Measurements from ENCODE around the gene PEAK1. TPM values are rescaled to one million over a fixed set of nuclear protein-coding genes. Genes with fewer than 3 reads are reported as not detected.

Gene PEAK1
- total and polyA plus RNA-seq, 9 of the 15 experiments (the other 6 are each of a cell fraction or from before 2014, with no cell fraction given) = 0.99 to 22.4 (median 10.8) TPM

GRCh38 chr15:77251662-77252061 lies 168.2 kb downstream of the PEAK1 start (continued):
- TF ChIP-seq ZBTB40 (IDR thresholded peaks at IDR 0.05) (no peak), ZBTB40 (CRISPR knock-in tag; IDR thresholded peaks at IDR 0.05) (no peak), AFF1 (IDR thresholded peaks at IDR 0.05; ENCODE audit: low read depth in 1 of 2, partially characterized antibody in 2 of 2) (no peak), ZNF224 (CRISPR knock-in tag; IDR thresholded peaks at IDR 0.05) (no peak), ZNF41 (CRISPR knock-in tag; conservative IDR thresholded peaks at IDR 0.05) (no peak), ZNF445 (CRISPR knock-in tag; IDR thresholded peaks at IDR 0.05; ENCODE audit: low read depth) (no peak), ZNF57 (CRISPR knock-in tag; IDR thresholded peaks at IDR 0.05) (no peak), BMI1 (IDR thresholded peaks at IDR 0.05; ENCODE audit: low read length) (peak; percentile 57; the same call in 1 of the 2 replicates), MEIS2 (IDR thresholded peaks at IDR 0.05; ENCODE audit: partially characterized antibody) (peak; percentile 32), ZNF699 (CRISPR knock-in tag; IDR thresholded peaks at IDR 0.05; ENCODE audit: insufficient replicate concordance) (no peak), TEAD4 (IDR thresholded peaks at IDR 0.05; ENCODE audit: low read length) (no peak), TEAD4 (CRISPR knock-in tag; IDR thresholded peaks at IDR 0.05; ENCODE audit: borderline replicate concordance) (no peak), MITF (IDR thresholded peaks at IDR 0.05) (no peak)
- TF ChIP-seq, protein P1, sequence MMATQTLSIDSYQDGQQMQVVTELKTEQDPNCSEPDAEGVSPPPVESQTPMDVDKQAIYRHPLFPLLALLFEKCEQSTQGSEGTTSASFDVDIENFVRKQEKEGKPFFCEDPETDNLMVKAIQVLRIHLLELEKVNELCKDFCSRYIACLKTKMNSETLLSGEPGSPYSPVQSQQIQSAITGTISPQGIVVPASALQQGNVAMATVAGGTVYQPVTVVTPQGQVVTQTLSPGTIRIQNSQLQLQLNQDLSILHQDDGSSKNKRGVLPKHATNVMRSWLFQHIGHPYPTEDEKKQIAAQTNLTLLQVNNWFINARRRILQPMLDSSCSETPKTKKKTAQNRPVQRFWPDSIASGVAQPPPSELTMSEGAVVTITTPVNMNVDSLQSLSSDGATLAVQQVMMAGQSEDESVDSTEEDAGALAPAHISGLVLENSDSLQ (IDR thresholded peaks at IDR 0.05) = peak; percentile 81

Data from K562 (cell line).